HUES48 (cell line): Measurements from ENCODE around the gene CLASP1.
A peak's percentile ranks its signal among the peaks of the same experiment; 100 is the strongest.

ENCODE experiments used
- H3K27ac ChIP-seq: one replicate; pipeline ENCODE4 v1.7.0; 2013; ENCODE audit warnings: low read depth, low read length, inconsistent platforms
- H3K27me3 ChIP-seq: 2 replicates; pipeline ENCODE4 v1.6.1; 2013; ENCODE audit warnings: mild to moderate bottlenecking, low read length; ENCODE audit not compliant: control insufficient read depth, insufficient read depth
- H3K36me3 ChIP-seq: 2 replicates; pipeline ENCODE4 v1.6.1; 2013; ENCODE audit warnings: low read length; ENCODE audit not compliant: control insufficient read depth, insufficient read depth
- H3K4me1 ChIP-seq: 2 replicates; pipeline ENCODE4 v1.6.1; 2013; ENCODE audit warnings: mild to moderate bottlenecking, low read length; ENCODE audit not compliant: control insufficient read depth, insufficient read depth
- H3K4me3 ChIP-seq: 2 replicates; pipeline ENCODE4 v1.5.1; 2013; ENCODE audit warnings: mild to moderate bottlenecking, low read depth, low read length
- H3K9ac ChIP-seq: 2 replicates; pipeline ENCODE4 v1.6.1; 2013; ENCODE audit warnings: mild to moderate bottlenecking, low read depth, low read length, moderate library complexity
- H3K9me3 ChIP-seq: 2 replicates; pipeline ENCODE4 v1.6.1; 2013; ENCODE audit warnings: low read length; ENCODE audit not compliant: control insufficient read depth, insufficient read depth

The CLASP1 gene

DNA sequence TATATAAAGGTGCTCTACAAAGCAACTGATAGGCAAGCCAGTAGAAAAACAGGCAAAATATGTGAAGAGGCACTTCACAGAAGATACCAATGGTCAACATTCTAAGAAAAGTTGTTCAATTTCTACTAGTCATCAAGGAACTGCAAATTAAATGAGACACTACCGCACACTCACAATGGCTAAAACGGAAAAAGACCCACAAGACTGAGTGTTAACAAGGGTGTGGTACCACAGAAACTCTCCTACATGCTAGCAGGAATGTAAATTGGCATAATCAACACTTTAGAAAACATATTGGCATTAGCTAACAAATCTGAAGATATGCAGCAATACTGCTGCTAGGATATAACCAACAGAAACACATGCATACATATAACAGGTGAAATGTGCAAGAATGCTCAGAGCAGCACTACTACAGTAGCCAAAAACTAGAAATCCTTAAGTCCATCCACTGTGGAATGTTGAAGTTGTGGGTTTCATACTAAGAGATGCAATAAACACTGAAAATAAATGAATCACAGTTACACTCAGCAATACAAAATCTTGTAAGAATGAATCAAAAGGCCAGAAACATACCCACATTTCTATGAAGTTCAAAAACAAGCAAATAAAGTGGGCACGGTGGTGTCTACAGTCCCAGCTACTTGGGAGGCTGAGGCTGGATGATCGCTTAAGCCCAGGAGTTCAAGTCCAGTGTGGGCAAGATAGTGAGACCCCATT is 109.4 kb downstream of the CLASP1 start:
- H3K27ac ChIP-seq: no peak overlapping the region
- no peaks in the 10 kb centered on the region for H3K27me3 ChIP-seq
- H3K9ac ChIP-seq: no peak overlapping the region
- H3K36me3 ChIP-seq: no peaks in the 10 kb centered on the region
- no peak overlapping the region for H3K4me3 ChIP-seq
- H3K9me3 ChIP-seq: no peaks in the 10 kb centered on the region
- H3K4me1 ChIP-seq: no peaks in the 10 kb centered on the region; the same call in none of the 2 replicates

GRCh38 chr2:121536850-121537557 is 112.3 kb downstream of the CLASP1 start:
- Histone ChIP-seq H3K4me3 (no peak overlapping the region), H3K4me1 (peaks cover 16% of the 10 kb centered on the region), H3K27ac (no peak overlapping the region), H3K27me3 (no peaks in the 10 kb centered on the region), H3K9me3 (no peaks in the 10 kb centered on the region), H3K9ac (no peak overlapping the region), H3K36me3 (no peaks in the 10 kb centered on the region)

DNA sequence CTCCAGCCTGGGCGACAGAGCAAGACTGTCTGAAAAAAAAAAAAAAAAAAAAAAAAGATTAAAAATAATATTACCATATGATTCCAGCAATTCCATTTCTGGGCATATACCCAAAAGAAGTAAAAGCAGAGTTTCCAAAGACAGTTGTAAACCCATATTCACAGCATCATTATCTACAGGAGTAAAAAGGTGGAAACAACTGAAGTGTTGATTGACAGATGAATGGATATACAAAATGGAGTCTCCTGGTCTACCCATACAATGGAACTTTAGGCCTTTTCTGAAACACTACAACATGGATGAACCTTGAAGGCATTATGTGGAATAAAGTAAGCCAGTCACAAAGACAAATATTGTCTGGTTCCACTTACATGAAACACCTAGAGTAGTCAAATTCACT is 112.9 kb downstream of the CLASP1 start:
- no peak overlapping the region for H3K27ac ChIP-seq
- H3K4me3 ChIP-seq: no peak overlapping the region
- H3K9me3 ChIP-seq: no peaks in the 10 kb centered on the region
- no peak overlapping the region for H3K9ac ChIP-seq
- H3K27me3 ChIP-seq: no peaks in the 10 kb centered on the region
- peaks cover 20% of the 10 kb centered on the region for H3K4me1 ChIP-seq
- H3K36me3 ChIP-seq: no peaks in the 10 kb centered on the region

DNA sequence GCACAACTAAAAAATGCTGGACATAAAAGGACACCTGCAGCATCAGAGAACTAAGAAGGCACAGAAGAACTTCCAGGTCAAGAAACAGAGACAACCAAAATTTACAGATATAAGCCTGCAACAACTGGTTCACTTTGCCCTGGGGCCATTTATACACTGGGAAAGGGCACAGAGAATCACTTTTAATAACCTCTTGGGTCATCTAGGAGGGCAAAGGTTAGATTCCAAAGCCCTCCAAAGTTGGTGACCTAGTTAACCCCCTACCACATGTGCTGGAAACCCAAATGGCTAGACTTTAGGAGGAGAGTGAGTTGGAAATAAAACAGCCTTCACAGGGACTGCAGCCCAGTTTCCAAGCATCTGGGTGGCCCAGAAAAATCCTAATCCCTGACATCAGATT is 115.3 kb downstream of the CLASP1 start:
- no peak overlapping the region for H3K4me3 ChIP-seq
- no peaks in the 10 kb centered on the region for H3K27me3 ChIP-seq
- no peaks in the 10 kb centered on the region for H3K9me3 ChIP-seq
- peaks cover 27% of the 10 kb centered on the region for H3K4me1 ChIP-seq
- H3K36me3 ChIP-seq: no peaks in the 10 kb centered on the region
- no peak overlapping the region for H3K9ac ChIP-seq
- no peak overlapping the region for H3K27ac ChIP-seq

- Histone ChIP-seq H3K9ac (no peak overlapping the region), H3K36me3 (no peaks in the 10 kb centered on the region), H3K27ac (peak overlapping the region; percentile 53)
Measured at GRCh38 chr2:121532894-121533293, 116.4 kb downstream of the CLASP1 start.

GRCh38 chr2:121532347-121532766 is 116.9 kb downstream of the CLASP1 start:
- no peaks in the 10 kb centered on the region for H3K9me3 ChIP-seq
- H3K4me1 ChIP-seq: peaks cover 27% of the 10 kb centered on the region
- peak overlapping the region; percentile 64 for H3K27ac ChIP-seq
- H3K27me3 ChIP-seq: no peaks in the 10 kb centered on the region
- H3K4me3 ChIP-seq: no peak overlapping the region
- peaks cover 5% of the 10 kb centered on the region; the same call in 1 of the 2 replicates for H3K36me3 ChIP-seq
- H3K9ac ChIP-seq: no peak overlapping the region

More at GRCh38 chr2:121532894-121533293, 116.4 kb downstream of the CLASP1 start:
- Histone ChIP-seq H3K4me3 (no peak overlapping the region), H3K9me3 (no peaks in the 10 kb centered on the region), H3K27me3 (no peaks in the 10 kb centered on the region), H3K4me1 (peaks cover 27% of the 10 kb centered on the region)

GRCh38 chr2:121530212-121530705 is 119.0 kb downstream of the CLASP1 start:
- peaks cover 27% of the 10 kb centered on the region for H3K4me1 ChIP-seq
- H3K27me3 ChIP-seq: no peaks in the 10 kb centered on the region
- H3K9ac ChIP-seq: peak overlapping the region; percentile 97
- no peaks in the 10 kb centered on the region for H3K9me3 ChIP-seq
- H3K36me3 ChIP-seq: peaks cover 20% of the 10 kb centered on the region
- peak overlapping the region; percentile 99 for H3K27ac ChIP-seq
- H3K4me3 ChIP-seq: peak overlapping the region; percentile 92

GRCh38 chr2:121529439-121530211 is 119.6 kb downstream of the CLASP1 start:
- peak overlapping the region; percentile 99 for H3K27ac ChIP-seq
- peak overlapping the region; percentile 97 for H3K9ac ChIP-seq
- no peaks in the 10 kb centered on the region for H3K9me3 ChIP-seq
- H3K36me3 ChIP-seq: peaks cover 26% of the 10 kb centered on the region
- H3K27me3 ChIP-seq: no peaks in the 10 kb centered on the region
- H3K4me1 ChIP-seq: peaks cover 27% of the 10 kb centered on the region
- H3K4me3 ChIP-seq: peak overlapping the region; percentile 92

- peaks cover 47% of the 10 kb centered on the region for H3K36me3 ChIP-seq
- H3K27ac ChIP-seq: no peak overlapping the region
- H3K9ac ChIP-seq: no peak overlapping the region
- H3K4me1 ChIP-seq: peaks cover 13% of the 10 kb centered on the region
- no peak overlapping the region for H3K4me3 ChIP-seq
- H3K27me3 ChIP-seq: no peaks in the 10 kb centered on the region
- H3K9me3 ChIP-seq: no peaks in the 10 kb centered on the region
Measured at GRCh38 chr2:121527009-121527682, 122.1 kb downstream of the CLASP1 start.

DNA sequence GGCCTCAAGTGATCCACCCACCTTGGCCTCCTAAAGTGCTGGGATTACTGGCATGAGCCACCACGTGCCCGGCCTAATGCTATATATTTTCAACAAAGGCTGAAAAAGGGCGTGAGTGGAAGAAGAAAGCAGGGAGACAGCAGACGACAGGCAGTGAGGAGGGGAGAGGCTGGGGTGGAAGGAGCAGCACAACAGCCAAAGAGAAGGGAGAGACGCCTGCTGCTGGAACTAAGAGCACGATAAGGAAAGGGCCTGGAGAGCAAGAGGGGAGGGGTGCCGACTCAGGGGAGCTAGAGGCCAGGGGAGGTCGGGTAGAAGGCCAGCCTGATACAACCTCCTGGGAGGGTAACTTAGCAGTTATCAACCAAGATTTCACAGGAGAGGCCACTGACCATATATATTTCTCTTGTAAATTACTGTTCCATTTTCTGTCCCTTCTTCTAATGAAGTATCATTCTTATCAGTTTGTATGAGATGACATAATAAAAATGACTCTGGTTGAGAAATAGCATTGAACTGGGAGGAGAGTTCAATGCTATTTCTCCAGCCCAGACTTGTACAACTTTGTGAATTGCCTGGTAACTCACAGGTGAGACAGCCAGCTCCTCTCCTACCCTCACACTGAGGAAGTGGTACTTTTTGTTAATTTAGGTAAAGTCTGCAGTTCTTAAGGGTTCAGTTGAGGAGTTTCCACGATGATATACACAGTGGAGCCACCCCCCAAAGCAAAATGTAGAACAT is 124.4 kb downstream of the CLASP1 start:
- peaks cover 69% of the 10 kb centered on the region for H3K36me3 ChIP-seq
- H3K27ac ChIP-seq: no peak overlapping the region
- H3K4me1 ChIP-seq: 0 out of 2 replicates have a peak, but pooled peaks cover 8% of the 10 kb centered on the region

More for the DNA sequence above, 124.4 kb downstream of the CLASP1 start:
- H3K9ac ChIP-seq: no peak overlapping the region
- no peaks in the 10 kb centered on the region for H3K9me3 ChIP-seq
- no peaks in the 10 kb centered on the region for H3K27me3 ChIP-seq
- H3K4me3 ChIP-seq: no peak overlapping the region
